ENCODE data around the gene KRT28. TPM values are rescaled to one million over a fixed set of nuclear protein-coding genes. Genes with fewer than 3 reads are reported as not detected.

Gene KRT28
- total and polyA plus RNA-seq, 2 donors (not counting 3 experiments of a cell fraction or from before 2014, with no cell fraction given) = not detected

- Histone ChIP-seq H4K20me1 (replicated peaks; ENCODE audit: control insufficient read depth, extremely low read depth, insufficient read depth, low read length) (no peaks in the 10 kb centered on the region), H3K9me1 (replicated peaks; ENCODE audit: control insufficient read depth, extremely low read depth, insufficient read depth, low read length) (no peaks in the 10 kb centered on the region), H3K27ac (ENCODE audit: insufficient read depth, low read depth, low read length) (no peak overlapping the region), H3K9ac (replicated peaks; ENCODE audit: extremely low read depth, insufficient read depth, low read length) (no peak overlapping the region), H2AFZ (ENCODE audit: low read depth, low read length) (no peak overlapping the region), H3K36me3 (ENCODE audit: control insufficient read depth in 2 of 2, extremely low read depth in 1 of 2, insufficient read depth in 2 of 2, low read length in 2 of 2) (no peaks in the 10 kb centered on the region), H3K4me2 (ENCODE audit: insufficient read depth, low read length) (no peak overlapping the region), H3K27me3 (ENCODE audit: control insufficient read depth in 2 of 2, insufficient read depth in 2 of 2, low read length in 2 of 2) (peaks cover 8 to 20% of the 10 kb centered on the region in 2 experiments), H3K4me1 (ENCODE audit: control insufficient read depth, extremely low read depth, insufficient read depth, low read length) (no peaks in the 10 kb centered on the region), H3K4me3 (replicated peaks in 1 of 3; ENCODE audit: insufficient read depth in 1 of 3, low read depth in 1 of 3, low read length in 3 of 3) (no peak overlapping the region), H3K79me2 (ENCODE audit: control insufficient read depth, insufficient read depth, low read length) (no peaks in the 10 kb centered on the region), H3K9me3 (replicated peaks; ENCODE audit: control insufficient read depth, insufficient read depth, low read length) (no peaks in the 10 kb centered on the region)
- DNase-seq (ENCODE audit: low read depth, low spot score) (no peak), FAIRE-seq (no peak)
- ChIA-PET CTCF (no interaction called here), POLR2A (no interaction called here)
- no TSS peak for BruUV-seq (replicated peaks)
- intact Hi-C loops (cut with micrococcal nuclease) (no loop called here), dilution Hi-C loops (cut with MboI; ENCODE audit: extremely low pct_ligation_motif_present, low sequenced_read_pairs) (no loop called here)
- TF ChIP-seq EZH2 (IDR thresholded peaks at IDR 0.05; ENCODE audit: borderline replicate concordance, low read depth, low read length, severe bottlenecking) = no peak
- TF ChIP-seq POLR2AphosphoS5 (IDR thresholded peaks at IDR 0.05; ENCODE audit: insufficient read depth, low read depth, low read length) = no peak
- TF ChIP-seq FOS (IDR thresholded peaks at IDR 0.05; ENCODE audit: borderline replicate concordance, insufficient read depth, low read length) = no peak
- TF ChIP-seq JUN (IDR thresholded peaks at IDR 0.05; ENCODE audit: borderline replicate concordance, insufficient read depth, insufficient read length, low read depth) = no peak
- TF ChIP-seq MAX (IDR thresholded peaks at IDR 0.05; ENCODE audit: insufficient read depth, insufficient read length) = no peak
- TF ChIP-seq MYC (IDR thresholded peaks at IDR 0.05; ENCODE audit: low read depth, low read length) = no peak
- TF ChIP-seq GATA2 (IDR thresholded peaks at IDR 0.05; ENCODE audit: insufficient read depth, insufficient read length, low read depth, low read length) = no peak
- TF ChIP-seq POLR2A (IDR thresholded peaks at IDR 0.05; ENCODE audit: low read depth, low read length) = no peak
- no peak for TF ChIP-seq CTCF (IDR thresholded peaks at IDR 0.05; ENCODE audit: extremely low read depth in 1 of 2, insufficient read depth in 1 of 2, low read depth in 1 of 2, low read length in 2 of 2)
Measured at GRCh38 chr17:40777971-40778370, 21.8 kb downstream of the KRT28 start.

All from endothelial cell of umbilical vein (primary cell).